Colonic mucosa (tissue), 4 donors: Measurements from ENCODE around the gene ARID5B. TPM values are rescaled to one million over a fixed set of nuclear protein-coding genes. Genes with fewer than 3 reads are reported as not detected.

Experiments
- DNase-seq: peaks from one replicate; pipeline ENCODE4 v3.0.0-alpha.2; 2020
- H3K27ac ChIP-seq: fragments of 200-600 bp; one replicate; pipeline ENCODE4 v1.8.0; 2021
- H3K27me3 ChIP-seq: fragments of 200-600 bp; one replicate; pipeline ENCODE4 v1.8.0; 2021
- H3K36me3 ChIP-seq: fragments of 200-600 bp; one replicate; pipeline ENCODE4 v1.8.0; 2021
- H3K4me1 ChIP-seq: fragments of 200-600 bp; one replicate; pipeline ENCODE4 v1.8.0; 2021; ENCODE audit warnings: mild to moderate bottlenecking
- H3K4me3 ChIP-seq: fragments of 200-600 bp; one replicate; pipeline ENCODE4 v1.8.0; 2021
- H3K9ac ChIP-seq, 2 donors: one replicate each; pipeline ENCODE4 v1.7.0; 2013; ENCODE audit warnings: control low read depth in 2 of 2, low read depth in 2 of 2, low read length in 2 of 2
- H3K9me3 ChIP-seq: fragments of 200-600 bp; one replicate; pipeline ENCODE4 v1.8.0; 2021
- CTCF ChIP-seq: fragments of 200-600 bp; IDR thresholded peaks from one replicate; pipeline ENCODE4 v1.8.0; 2022; ENCODE audit warnings: antibody characterized with exemption, mild to moderate bottlenecking
- intact Hi-C: fragments of 100-400 bp; cut with DNase I; formaldehyde crosslinking; loops from one replicate; pipeline ENCODE4 v1.14.1; 2022
- total RNA-seq, 2 donors: library from RNA; stranded (reverse); fragmentation: NEBNext Ultra II Directional in 1 of 2; extraction: Animal tissue kit (Norgen Biotek cat#: 25700) in 1 of 2; gene quantifications; one replicate each; pipeline ENCODE4 v1.2.1, GENCODE V29; 2021
- donor health status: healthy.
- donor health status: DM: no; HTN: no; CAD: no.
- donor health status: DM: no; HTN: no; CAD: no.

ARID5B gene
- total RNA-seq, 2 donors from 2014 or later, result 18.8 to 27.2 TPM

- Histone ChIP-seq H3K36me3 (no peaks in the 10 kb centered on the region), H3K27ac (peak overlapping the region; percentile 93), H3K4me3 (peak overlapping the region; percentile 51), H3K4me1 (peaks cover 11% of the 10 kb centered on the region), H3K9me3 (no peaks in the 10 kb centered on the region), H3K9ac (peak overlapping the region; percentile 36 to 98), H3K27me3 (no peaks in the 10 kb centered on the region)
- TF ChIP-seq CTCF, result no peak
- intact Hi-C loops, result loop anchor here (5.0 kb wide), 4 partner anchors 58 to 342 kb away; no protein-coding TSS in a partner anchor
- DNase-seq, result peak; percentile 83
Measured at GRCh38 chr10:61899997-61900828, 1.3 kb upstream of the ARID5B start.

- TF ChIP-seq CTCF, result no peak
- DNase-seq, result no peak
- Histone ChIP-seq H3K27ac (peak overlapping the region; percentile 93), H3K9me3 (no peaks in the 10 kb centered on the region), H3K4me1 (peaks cover 11% of the 10 kb centered on the region), H3K4me3 (peak overlapping the region; percentile 51), H3K36me3 (no peaks in the 10 kb centered on the region), H3K27me3 (no peaks in the 10 kb centered on the region), H3K9ac (peak overlapping the region; percentile 54 to 98)
- intact Hi-C loops, result loop anchor here (5.0 kb wide), 2 partner anchors 135 to 340 kb away; no protein-coding TSS in a partner anchor
Measured at GRCh38 chr10:61901829-61902444, 438 bp downstream of the ARID5B start.

GRCh38 chr10:61902445-61903220 is 1.1 kb downstream of the ARID5B start:
- no peak for TF ChIP-seq CTCF
- H3K9me3 ChIP-seq, result no peaks in the 10 kb centered on the region
- intact Hi-C loops, result loop anchor here (5.0 kb wide), 2 partner anchors 135 to 340 kb away; no protein-coding TSS in a partner anchor
- peak overlapping the region; percentile 51 for H3K4me3 ChIP-seq
- peak overlapping the region; percentile 95 to 98 for H3K9ac ChIP-seq
- DNase-seq, result peak; percentile 72
- H3K36me3 ChIP-seq, result no peaks in the 10 kb centered on the region
- H3K4me1 ChIP-seq, result peaks cover 8% of the 10 kb centered on the region
- H3K27me3 ChIP-seq, result no peaks in the 10 kb centered on the region
- H3K27ac ChIP-seq, result peak overlapping the region; percentile 93

GRCh38 chr10:61903221-61903927 is 1.9 kb downstream of the ARID5B start:
- Histone ChIP-seq H3K27ac (peak overlapping the region; percentile 93), H3K9ac (peak overlapping the region; percentile 95 to 98), H3K9me3 (no peaks in the 10 kb centered on the region), H3K36me3 (no peaks in the 10 kb centered on the region), H3K4me3 (peak overlapping the region; percentile 51), H3K27me3 (no peaks in the 10 kb centered on the region), H3K4me1 (peaks cover 8% of the 10 kb centered on the region)
- DNase-seq, result peak; percentile 74
- intact Hi-C loops, result loop anchor here (5.0 kb wide), 2 partner anchors 134 to 339 kb away; no protein-coding TSS in a partner anchor
- TF ChIP-seq CTCF, result peak; percentile 17
